ENCODE measurements around the gene BLCAP. TPM values are rescaled to one million over a fixed set of nuclear protein-coding genes. Genes with fewer than 3 reads are reported as not detected.

The BLCAP gene
- total and polyA plus RNA-seq, 8 donors, result 65.5 to 75.4 (median 67.4) TPM

- no peak overlapping the region for H3K27ac ChIP-seq
- intact Hi-C loops (cut with DNase I), result loop anchor here in 1 of 2 donors (10.0 kb wide), 2 partner anchors 427 to 657 kb away; no protein-coding TSS in a partner anchor
- TF ChIP-seq CTCF (IDR thresholded peaks at IDR 0.05), result no peak
- DNase-seq (peak in 1 of 4 donors; percentile 69), ATAC-seq (no peak)
- no peaks in the 10 kb centered on the region for H3K36me3 ChIP-seq
- no peaks in the 10 kb centered on the region for H3K9me3 ChIP-seq
- peaks cover 8 to 85% of the 10 kb centered on the region in 2 donors for H3K27me3 ChIP-seq
- H3K4me1 ChIP-seq, result peaks cover 0 to 11% of the 10 kb centered on the region in 2 donors
- no peak overlapping the region for H3K4me3 ChIP-seq
These were observed 40.3 kb upstream of the BLCAP start for GRCh38 chr20:37567671-37568588.

GRCh38 chr20:37567331-37567665 lies 39.6 kb upstream of the BLCAP start:
- H3K4me1 ChIP-seq, result peaks cover 0 to 11% of the 10 kb centered on the region in 2 donors
- no peaks in the 10 kb centered on the region for H3K36me3 ChIP-seq
- ATAC-seq (no peak), DNase-seq (peak in 1 of 4 donors; percentile 24)
- H3K27me3 ChIP-seq, result peaks cover 8 to 86% of the 10 kb centered on the region in 2 donors
- no peaks in the 10 kb centered on the region for H3K9me3 ChIP-seq
- no peak for TF ChIP-seq CTCF (IDR thresholded peaks at IDR 0.05)
- H3K4me3 ChIP-seq, result no peak overlapping the region
- intact Hi-C loops (cut with DNase I), result loop anchor here in 1 of 2 donors (10.0 kb wide), 2 partner anchors 428 to 658 kb away; no protein-coding TSS in a partner anchor
- H3K27ac ChIP-seq, result no peak overlapping the region

- DNase-seq (no peak), ATAC-seq (no peak)
- intact Hi-C loops (cut with DNase I), result loop anchor here in 1 of 2 donors (10.0 kb wide), 2 partner anchors 428 to 658 kb away; no protein-coding TSS in a partner anchor
- Histone ChIP-seq H3K9me3 (no peaks in the 10 kb centered on the region), H3K4me1 (peaks cover 0 to 11% of the 10 kb centered on the region in 2 donors), H3K27me3 (peaks cover 8 to 90% of the 10 kb centered on the region in 2 donors), H3K27ac (no peak overlapping the region), H3K36me3 (no peaks in the 10 kb centered on the region), H3K4me3 (no peak overlapping the region)
- TF ChIP-seq CTCF (IDR thresholded peaks at IDR 0.05), result no peak
These were observed 39.1 kb upstream of the BLCAP start for GRCh38 chr20:37566590-37567330.

GRCh38 chr20:37565134-37565811 lies 37.6 kb upstream of the BLCAP start:
- no peak for TF ChIP-seq CTCF (IDR thresholded peaks at IDR 0.05)
- H3K9me3 ChIP-seq, result no peaks in the 10 kb centered on the region
- H3K36me3 ChIP-seq, result no peaks in the 10 kb centered on the region
- H3K27me3 ChIP-seq, result peaks cover 8 to 86% of the 10 kb centered on the region in 2 donors
- no peak overlapping the region for H3K27ac ChIP-seq
- H3K4me3 ChIP-seq, result no peak overlapping the region
- DNase-seq (no peak), ATAC-seq (no peak)
- H3K4me1 ChIP-seq, result peaks cover 0 to 11% of the 10 kb centered on the region in 2 donors
- intact Hi-C loops (cut with DNase I), result loop anchor here in 1 of 2 donors (10.0 kb wide), 2 partner anchors 430 to 660 kb away; no protein-coding TSS in a partner anchor

Measured in left lung (tissue), 10 donors.